Stimulated activated CD4-positive, alpha-beta T cell treated with anti-CD3 and anti-CD28 coated beads, Interleukin-15, amount 100 ng/mL, for 24 hours (primary cell): ENCODE data around the gene CFAP61.

ENCODE experiments used
- DNase-seq: peaks from one replicate; pipeline ENCODE4 v3.0.0-alpha.2; 2020

Gene CFAP61

GRCh38 chr20:20368418-20369249 lies 316.3 kb downstream of the CFAP61 start:
- peak; percentile 45 for DNase-seq

DNA sequence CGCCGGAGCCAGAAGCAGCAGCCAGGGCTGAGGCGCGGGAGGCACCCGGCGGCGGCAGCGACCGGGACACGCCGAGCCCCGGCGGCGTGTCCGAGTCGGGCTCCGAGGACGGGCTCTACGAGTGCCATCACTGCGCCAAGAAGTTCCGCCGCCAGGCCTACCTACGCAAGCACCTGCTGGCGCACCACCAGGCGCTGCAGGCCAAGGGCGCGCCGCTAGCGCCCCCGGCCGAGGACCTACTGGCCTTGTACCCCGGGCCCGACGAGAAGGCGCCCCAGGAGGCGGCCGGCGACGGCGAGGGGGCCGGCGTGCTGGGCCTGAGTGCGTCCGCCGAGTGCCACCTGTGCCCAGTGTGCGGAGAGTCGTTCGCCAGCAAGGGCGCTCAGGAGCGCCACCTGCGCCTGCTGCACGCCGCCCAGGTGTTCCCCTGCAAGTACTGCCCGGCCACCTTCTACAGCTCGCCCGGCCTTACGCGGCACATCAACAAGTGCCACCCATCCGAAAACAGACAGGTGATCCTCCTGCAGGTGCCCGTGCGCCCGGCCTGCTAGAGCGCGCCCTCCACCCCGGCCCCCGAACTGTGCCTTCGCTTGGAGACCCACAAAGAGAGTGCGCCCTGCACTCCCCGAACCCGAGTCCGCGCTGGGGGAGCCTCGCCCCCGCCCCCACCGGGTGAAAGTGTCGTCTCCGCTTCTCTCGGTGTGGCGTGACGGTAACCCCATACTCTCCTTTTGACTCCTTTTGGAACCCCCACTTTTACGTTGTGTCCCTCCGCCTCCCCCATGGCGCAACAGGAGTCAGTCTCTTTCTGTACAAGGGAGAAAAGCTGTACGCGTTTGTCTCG lies 317.1 kb downstream of the CFAP61 start:
- peak; percentile 52 for DNase-seq

DNA sequence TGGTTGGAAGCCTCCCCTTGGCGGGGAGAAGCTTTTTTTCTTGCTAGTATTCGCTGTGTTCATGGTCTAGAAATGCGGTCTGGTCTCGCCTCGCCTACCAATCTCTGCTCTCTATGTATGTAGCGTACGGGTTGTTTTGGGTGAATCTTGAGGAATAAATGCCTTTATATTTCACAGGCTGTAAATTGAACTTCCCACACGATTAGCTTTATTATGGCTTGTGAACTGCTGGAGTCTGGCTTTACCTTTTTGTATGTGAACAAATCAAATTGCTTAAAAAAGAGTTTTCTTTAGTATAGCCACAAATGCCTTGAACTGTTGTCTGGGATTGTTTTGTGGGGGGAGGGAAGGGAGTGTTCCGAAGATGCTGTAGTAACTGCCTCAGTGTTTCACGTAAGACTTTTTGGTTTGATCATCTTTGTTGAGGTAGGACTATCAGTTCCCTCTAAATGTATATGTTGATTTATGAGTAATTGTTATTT lies 317.8 kb downstream of the CFAP61 start:
- DNase-seq, result no peak

- no peak for DNase-seq
Measured at GRCh38 chr20:20371083-20371482, 318.8 kb downstream of the CFAP61 start.

DNA sequence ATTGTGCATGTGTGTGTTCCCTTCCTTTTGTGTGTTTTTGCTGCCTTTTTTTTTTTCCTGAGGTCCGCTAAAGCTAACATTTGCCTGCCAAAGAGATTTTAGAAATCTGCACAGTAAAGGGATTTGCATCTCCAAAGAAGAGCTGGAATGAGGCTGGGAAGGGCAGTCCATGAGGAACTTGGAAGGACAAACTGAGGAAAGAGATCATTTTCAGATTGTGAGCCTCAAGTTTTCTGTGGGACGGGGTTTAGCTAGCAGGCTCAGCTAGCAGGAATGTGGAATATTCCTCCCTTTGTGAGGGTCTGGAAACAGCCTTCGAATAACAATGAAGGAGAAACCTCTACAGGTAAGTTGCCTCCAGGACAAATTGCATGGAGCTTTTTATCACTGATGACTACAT lies 319.3 kb downstream of the CFAP61 start:
- no peak for DNase-seq

GRCh38 chr20:20373091-20373571 lies 320.8 kb downstream of the CFAP61 start:
- DNase-seq, result peak; percentile 19

- DNase-seq, result no peak
Measured at GRCh38 chr20:20375862-20376261, 323.5 kb downstream of the CFAP61 start.

- no peak for DNase-seq
Measured at GRCh38 chr20:20386192-20386591, 333.9 kb downstream of the CFAP61 start.

GRCh38 chr20:20390393-20390792 lies 338.1 kb downstream of the CFAP61 start:
- DNase-seq, result no peak

- DNase-seq, result no peak
Measured at GRCh38 chr20:20391115-20391514, 338.8 kb downstream of the CFAP61 start.

- DNase-seq, result no peak
Measured at GRCh38 chr20:20391766-20392165, 339.4 kb downstream of the CFAP61 start.

DNA sequence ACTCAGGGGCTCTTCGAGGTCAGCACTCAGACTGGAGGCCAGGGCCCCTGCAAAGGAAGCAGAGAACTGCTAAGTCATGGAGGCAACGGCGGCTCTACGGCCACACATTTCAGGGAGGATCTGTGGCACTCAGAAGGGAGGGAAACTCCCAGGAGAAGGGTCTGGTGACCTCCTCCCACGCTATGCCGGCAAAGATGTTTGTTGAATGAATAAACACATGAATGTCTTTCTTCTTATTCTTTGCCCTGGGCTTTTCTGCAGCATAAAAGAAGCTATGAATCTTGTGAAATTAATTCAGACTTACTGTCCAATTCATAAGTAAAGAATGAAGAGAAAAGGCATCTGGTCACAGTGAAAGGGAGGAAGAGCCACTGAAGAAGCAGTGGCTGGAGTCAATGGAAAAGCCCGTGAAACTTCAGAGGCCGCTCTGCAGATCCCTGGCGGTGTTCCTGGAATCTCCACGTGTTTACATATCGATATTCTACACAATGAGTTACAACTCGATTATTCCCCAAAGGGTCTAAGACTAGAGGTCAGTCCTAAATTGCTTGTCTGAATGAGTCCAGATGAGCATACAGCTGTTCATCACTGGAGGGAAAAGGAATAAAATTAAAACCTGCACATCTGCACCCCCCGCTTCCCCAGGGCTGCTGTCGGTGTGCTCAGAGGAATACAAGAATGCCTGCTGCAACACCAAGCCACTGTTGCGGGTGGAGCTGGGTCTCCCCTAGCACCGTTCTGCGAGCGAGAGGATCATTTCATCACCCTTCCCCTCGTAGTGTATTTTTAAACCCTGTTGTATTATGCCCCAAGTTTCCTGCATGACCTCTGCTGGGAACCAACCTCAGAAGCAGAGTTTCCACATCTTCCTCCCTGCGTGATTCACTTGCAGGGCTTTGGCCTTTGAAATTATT lies 341.1 kb downstream of the CFAP61 start:
- DNase-seq, result no peak

- no peak for DNase-seq
Measured at GRCh38 chr20:20395087-20395486, 342.8 kb downstream of the CFAP61 start.

GRCh38 chr20:20395903-20396568 lies 343.7 kb downstream of the CFAP61 start:
- DNase-seq, result no peak

GRCh38 chr20:20396794-20397193 lies 344.5 kb downstream of the CFAP61 start:
- no peak for DNase-seq

DNA sequence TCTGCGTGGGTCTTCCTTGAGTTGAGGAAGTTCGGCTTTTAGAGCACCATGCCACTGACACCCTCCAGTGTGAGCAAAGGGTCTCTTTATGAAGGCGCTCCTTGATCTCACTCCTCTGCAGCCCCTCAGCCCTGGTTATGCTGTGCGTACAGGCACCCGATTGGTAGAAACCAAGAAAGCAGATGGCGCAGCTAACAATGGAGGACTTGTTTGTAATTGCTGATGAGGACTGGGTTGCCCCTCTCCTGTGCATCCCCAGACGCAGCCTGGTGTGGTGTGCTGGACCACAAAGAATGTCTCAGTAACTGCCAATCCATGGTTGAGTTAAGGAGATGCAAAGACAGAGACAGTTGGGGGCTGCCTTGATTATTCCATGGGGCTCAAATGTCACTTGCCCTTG lies 345.8 kb downstream of the CFAP61 start:
- DNase-seq, result no peak

DNA sequence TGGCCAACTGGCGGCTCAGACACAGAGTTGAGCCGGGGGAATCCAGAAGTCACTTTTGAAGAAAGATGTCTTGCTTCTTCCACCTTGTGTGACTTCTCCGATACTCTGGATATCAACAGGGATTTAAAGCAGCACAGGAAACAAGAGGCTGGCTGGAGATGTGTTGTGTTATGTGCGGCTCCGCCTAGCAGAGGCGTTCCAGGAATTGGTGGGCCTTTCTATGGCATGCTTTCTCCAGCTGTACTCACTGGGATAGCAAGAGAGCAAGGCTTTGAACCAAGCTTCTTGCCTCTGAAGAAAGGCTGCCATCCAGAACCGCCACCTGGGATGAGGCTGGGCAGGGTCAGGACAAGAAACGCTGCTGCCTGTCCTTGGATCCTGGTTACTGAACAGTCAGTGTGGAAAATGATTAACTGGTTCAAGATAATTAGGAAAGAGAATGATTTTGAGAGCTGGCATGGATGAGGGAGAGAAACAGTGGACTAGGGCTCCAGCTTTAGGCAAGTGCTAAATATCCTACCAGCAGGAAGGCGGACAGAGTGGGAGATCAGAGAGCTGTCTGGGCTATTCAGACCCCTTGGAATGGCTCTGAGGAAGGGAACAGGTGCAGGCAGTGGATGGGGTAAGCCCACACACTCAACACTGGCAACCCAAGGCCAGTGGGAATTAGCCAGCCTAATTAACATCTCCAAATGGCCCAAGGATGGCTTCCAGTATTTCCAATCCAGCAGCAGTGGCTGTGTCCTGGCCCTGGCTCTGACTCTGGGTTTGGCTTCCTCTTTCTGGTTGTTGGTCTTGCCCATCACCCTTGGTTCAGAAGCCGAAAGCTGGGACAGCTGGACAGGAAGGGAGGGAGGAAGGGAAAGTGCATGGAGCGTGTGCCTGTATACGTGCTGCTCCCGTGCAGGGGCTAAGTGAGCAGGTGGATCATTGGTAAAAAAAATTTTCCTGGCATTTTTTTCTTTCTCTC lies 347.5 kb downstream of the CFAP61 start:
- no peak for DNase-seq

- DNase-seq, result no peak
Measured at GRCh38 chr20:20401991-20402390, 349.7 kb downstream of the CFAP61 start.

DNA sequence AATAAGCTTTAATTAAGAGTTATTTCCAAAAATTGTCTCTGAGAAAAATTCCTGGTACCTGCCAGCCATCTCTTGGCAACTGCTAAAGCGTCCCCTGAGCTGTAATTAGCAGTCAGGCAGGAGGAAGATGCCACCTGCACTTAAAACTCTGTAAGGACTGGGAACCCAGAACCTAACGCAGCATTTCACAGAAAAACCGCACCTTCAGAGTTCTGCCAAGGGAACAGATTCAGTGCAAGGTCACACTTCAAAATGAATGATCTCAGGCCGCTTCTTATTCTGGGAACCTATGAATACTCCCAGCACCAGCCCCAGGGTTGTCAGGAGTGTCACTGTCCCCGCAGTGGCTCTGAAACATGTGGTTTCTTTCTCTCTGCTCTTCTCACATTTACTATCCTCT lies 352.3 kb downstream of the CFAP61 start:
- no peak for DNase-seq

DNA sequence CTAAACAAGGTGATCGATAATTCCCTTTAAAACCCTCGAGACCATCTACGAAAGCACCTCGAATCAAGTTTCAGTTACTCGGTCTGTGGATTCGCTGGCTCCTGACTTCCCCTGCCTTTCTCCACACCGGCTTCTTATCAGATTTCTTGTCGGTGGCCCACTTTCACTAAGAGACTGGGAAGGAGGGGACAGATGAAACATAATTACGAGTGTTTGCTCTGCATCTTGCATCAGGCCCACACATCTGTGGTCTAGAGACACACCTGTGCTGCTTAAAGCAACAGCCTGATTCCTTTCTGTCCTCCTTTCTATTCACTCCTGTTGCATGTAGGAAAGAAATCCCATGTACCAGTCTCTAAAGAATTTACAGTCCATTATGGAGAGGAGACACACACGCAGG lies 353.3 kb downstream of the CFAP61 start:
- no peak for DNase-seq

DNA sequence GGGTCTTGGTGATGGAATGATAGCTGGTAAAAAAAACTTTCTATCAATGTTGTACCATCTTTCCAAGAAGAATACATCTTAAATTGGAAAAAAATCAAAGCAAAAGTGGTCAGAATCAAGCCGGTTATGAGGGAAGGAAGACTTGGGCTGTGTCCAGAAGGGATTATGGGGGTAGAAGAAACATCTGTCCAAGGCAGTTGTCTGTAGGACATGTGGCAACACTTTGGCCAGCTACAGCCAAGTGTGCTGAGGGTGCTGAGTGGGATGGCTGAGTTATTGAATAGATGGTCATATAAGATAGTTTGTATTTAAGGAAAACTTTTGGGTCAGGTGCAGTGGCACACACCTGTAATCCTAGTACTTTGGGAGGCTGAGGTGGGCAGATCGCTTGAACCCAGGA lies 354.0 kb downstream of the CFAP61 start:
- no peak for DNase-seq
